NAMALWA (cell line): Measurements from ENCODE around the gene CD6.

Experiments
- DNase-seq: peaks from one replicate; pipeline ENCODE4 v3.0.0-alpha.2; 2015; ENCODE audit warnings: low spot score

Gene CD6

DNA sequence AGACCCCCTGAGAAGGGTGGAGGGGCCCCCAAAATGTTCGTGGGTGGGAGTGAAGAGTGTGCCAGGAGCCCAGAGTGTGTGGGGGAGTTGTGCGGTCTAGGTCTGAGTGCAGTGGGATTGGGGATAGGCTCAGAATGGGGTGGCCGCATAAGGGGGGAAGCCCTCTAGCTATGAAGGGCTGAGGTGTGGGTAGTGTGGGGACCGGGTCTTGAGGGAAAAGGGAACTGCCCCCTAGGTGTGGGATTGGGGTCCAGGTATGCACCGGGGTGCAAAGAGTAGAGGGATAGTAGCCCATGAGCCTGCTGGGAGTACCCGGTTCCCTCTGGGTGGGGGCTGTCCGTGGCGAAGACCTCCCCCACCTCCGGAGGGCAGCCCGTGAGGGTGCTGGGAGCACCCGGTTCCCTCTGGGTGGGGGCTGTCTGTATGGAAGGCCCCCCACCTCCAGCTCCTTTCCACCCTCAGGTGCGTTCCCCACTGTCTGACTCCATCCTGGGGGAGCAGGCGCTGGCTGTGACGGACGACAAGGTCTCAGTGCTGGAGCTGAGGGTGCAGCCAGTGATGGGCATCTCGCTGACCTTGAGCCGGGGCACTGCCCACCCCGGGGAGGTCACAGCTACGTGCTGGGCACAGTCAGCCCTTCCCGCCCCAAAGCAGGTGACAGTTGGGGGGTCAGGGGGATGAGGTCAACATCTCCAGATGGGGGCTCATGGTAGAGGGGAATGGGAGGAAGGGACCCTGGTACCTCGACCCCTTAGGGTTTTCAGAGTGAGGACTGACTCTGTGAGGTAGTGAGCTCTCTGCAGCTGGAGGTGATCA, 36.5 kb upstream of the CD6 start:
- DNase-seq: no peak

DNA sequence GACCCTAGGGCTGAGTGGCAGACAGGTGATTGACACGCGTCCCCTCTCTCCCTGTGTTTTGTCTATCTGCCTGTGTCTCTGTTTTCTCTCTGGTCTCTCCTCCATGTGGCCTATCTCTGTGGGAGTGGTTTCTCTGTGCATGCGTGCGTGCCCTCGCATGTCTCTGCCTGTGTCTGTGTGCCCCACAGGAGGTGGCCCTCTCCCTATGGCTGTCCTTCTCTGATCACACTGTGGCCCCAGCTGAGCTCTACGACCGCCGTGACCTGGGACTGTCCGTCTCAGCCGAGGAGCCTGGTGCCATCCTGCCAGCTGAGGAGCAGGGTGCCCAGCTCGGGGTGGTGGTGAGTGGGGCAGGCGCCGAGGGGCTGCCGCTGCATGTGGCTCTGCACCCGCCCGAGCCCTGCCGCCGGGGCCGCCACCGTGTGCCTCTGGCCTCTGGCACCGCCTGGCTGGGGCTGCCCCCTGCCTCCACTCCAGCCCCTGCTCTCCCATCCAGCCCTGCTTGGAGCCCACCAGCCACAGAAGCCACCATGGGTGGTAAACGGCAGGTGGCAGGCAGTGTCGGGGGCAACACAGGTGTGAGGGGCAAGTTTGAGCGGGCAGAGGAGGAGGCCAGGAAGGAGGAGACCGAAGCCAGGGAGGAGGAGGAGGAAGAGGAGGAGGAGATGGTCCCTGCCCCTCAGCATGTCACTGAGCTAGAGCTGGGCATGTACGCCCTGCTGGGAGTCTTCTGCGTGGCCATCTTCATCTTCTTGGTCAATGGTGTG, 35.6 kb upstream of the CD6 start:
- no peak for DNase-seq

DNA sequence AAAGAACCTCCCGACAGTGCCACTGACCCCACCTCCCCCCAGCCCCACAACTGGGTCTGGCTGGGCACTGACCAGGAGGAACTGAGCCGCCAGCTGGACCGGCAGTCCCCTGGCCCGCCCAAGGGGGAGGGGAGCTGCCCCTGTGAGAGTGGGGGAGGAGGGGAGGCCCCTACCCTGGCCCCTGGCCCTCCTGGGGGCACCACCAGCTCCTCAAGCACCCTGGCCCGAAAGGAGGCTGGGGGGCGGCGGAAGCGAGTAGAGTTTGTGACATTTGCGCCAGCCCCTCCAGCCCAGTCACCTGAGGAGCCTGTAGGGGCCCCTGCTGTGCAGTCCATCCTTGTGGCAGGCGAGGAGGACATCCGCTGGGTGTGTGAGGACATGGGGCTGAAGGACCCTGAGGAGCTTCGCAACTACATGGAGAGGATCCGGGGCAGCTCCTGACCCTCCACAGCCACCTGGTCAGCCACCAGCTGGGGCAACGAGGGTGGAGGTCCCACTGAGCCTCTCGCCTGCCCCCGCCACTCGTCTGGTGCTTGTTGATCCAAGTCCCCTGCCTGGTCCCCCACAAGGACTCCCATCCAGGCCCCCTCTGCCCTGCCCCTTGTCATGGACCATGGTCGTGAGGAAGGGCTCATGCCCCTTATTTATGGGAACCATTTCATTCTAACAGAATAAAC, 34.9 kb upstream of the CD6 start:
- DNase-seq: no peak

DNA sequence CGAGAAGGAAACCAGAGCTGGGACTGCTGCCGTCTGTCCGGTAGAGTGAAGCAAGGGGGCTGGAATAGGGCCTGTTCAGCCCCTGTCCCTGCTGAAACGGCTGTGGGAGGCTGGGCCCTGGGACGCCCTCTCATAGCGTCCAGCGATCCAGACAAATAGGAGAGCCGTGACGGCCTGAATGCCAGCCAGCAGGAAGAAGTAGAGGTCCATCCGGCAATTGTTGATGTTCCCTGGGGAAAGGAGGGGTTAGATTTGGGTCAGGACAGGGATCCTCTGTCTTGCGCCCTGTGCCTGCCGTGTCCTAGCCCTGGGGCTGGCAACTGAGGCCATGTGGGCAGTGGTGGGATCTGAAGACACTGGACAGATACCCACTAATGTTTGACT, 34.3 kb upstream of the CD6 start:
- no peak for DNase-seq

DNA sequence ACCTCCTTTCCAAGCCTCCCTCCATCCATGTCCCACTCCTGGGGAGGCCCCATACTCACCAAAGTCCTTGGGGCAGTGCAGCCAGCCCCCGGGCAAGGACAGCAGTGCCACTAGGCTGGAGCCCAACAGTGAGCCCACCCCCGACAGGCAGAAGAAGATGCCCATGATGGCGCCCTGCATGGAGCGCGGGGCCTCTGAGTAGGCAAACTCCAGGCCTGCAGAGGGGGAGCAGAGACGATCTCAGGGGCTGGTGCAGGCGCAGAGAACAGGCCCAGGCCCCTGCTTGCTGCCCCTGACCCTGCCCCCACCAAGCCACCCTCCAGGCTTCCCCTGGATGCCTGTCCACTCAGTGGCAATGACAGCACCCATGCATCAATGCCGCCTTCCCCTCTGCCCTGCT, 33.7 kb upstream of the CD6 start:
- DNase-seq: no peak

DNA sequence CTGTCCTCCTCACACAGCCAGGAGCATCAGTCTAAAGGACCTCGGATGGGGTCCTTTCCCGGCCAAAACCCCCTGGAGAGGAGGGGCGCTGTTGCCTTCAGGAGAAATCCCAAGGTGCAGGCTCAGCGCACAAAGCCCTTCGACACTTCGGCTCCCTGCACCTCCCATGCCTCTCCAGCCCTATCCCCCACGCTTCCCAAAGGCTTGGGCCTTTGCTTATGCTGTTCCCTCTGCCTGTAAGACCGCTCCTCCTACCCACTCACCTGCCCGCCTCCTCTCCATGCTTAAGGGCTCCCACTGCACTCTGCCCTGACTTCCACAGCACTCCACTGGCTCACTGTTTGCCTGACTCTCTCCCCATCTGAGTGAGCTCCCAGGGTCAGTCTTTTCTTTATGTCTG, 33.0 kb upstream of the CD6 start:
- no peak for DNase-seq

GRCh38 chr11:60939301-60939700, 32.2 kb upstream of the CD6 start:
- DNase-seq: no peak

GRCh38 chr11:60939855-60940254, 31.6 kb upstream of the CD6 start:
- DNase-seq: no peak

GRCh38 chr11:60941371-60942119, 29.9 kb upstream of the CD6 start:
- no peak for DNase-seq

- no peak for DNase-seq
These were observed 29.3 kb upstream of the CD6 start for GRCh38 chr11:60942219-60942618.

- no peak for DNase-seq
These were observed 28.4 kb upstream of the CD6 start for GRCh38 chr11:60942970-60943565.

- DNase-seq: no peak
These were observed 26.8 kb upstream of the CD6 start for GRCh38 chr11:60944490-60945294.

DNA sequence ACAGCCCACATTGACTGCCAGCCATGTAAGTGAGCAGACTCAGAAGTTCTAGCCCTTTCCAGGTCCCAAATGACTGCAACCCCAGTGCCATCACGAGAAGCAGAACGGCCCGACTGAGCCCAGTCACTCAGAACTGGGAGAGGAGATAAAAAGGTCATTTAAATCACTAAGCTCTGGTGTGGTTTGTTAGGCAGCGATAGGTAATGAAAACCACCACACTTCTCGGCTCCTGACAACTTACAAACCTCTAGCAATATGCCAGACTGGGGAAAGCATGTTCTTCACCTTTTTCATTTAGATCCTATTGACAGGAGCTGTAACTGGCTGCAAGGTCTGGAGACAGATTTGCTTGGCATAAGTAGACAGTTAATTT, 26.2 kb upstream of the CD6 start:
- DNase-seq: no peak

DNA sequence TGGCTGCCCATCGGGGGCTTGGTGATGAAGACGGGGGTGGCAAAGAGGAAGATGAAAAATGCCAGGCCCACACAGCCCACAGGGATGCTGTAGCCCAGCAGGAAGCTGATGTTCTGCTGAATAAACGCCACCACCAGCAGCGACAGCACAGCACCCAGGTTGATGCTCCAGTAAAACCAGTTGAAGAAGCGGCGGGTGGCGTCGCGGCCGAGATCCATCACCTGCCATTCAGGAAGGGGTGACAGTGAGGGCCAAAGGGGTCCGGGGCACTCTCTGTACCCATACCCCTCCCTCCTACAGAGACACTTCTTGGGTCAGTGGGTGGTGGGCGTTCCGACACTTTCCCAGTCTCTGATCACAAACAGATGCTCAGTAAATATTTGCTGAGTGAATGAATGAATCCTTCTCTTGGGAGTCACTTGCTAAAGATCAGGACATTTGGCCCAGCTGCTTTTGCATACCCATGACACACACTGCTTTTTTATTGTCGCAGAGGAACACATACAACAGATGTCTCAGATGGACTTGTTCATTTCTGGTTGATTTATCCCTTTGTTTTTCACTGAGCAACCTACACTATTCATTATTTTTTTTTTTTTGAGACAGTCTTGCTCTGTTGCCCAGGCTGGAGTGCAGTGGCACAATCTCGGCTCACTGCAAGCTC, 24.7 kb upstream of the CD6 start:
- DNase-seq: no peak

GRCh38 chr11:60947700-60948099, 23.8 kb upstream of the CD6 start:
- DNase-seq: no peak

DNA sequence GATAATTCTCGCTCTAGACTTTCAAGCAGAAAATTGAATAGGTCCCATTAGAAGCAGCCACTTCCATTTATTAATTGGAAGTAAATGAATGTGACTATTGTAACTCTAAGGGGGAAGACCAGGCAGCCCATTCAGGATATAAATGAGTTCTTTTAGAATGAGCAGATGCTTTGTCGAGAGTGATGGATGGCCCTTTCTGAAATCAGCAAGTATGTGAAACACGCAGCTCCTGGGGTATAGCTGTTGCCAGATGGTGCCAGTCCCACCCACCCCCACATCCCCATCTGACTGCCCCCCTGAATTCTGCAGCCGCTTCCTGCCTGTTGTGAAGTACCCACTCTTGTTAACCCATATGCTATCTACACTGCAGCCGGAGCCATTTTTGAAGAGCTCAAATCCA, 23.2 kb upstream of the CD6 start:
- no peak for DNase-seq

GRCh38 chr11:60950024-60950423, 21.5 kb upstream of the CD6 start:
- DNase-seq: no peak

DNA sequence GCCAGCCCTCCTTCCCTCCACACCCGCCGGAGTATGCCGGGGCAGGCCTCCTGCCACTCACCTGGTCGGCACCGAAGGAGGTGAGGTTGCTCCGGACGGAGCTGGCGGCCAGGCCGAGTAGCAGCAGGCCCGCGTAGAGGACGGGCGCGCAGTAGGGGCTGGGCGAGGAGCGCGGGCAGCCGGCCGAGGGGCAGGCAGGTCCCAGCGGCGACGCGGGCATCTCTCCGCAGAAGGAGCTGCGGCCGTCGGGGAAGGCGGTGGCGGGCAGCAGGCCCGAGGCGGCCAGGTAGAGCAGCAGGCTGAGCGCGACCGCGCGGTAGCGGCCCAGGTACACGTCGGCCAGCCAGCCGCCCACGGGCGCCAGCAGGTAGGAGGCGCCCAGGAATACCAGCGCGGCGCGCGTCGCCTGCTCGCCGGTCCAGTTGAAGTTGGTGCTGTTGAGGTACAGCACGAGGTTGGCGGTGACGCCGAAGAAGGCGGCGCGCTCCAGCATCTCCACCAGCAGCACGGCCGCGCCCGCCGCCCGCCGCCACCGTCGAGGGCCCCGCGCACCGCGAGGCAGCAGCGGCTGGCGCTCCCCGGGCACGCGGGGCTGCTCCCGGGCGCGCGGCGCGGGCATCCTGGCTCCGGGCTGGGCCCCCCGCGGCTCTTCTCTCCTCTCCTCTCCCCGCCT, 20.4 kb upstream of the CD6 start:
- no peak for DNase-seq

GRCh38 chr11:60951606-60951903, 19.9 kb upstream of the CD6 start:
- no peak for DNase-seq
